ENCODE data around the gene ST3GAL5. TPM values are rescaled to one million over a fixed set of nuclear protein-coding genes. Genes with fewer than 3 reads are reported as not detected.

Gene ST3GAL5
- total RNA-seq, 4 donors from 2014 or later, result 30.9 to 37.4 (median 32.9) TPM

DNA sequence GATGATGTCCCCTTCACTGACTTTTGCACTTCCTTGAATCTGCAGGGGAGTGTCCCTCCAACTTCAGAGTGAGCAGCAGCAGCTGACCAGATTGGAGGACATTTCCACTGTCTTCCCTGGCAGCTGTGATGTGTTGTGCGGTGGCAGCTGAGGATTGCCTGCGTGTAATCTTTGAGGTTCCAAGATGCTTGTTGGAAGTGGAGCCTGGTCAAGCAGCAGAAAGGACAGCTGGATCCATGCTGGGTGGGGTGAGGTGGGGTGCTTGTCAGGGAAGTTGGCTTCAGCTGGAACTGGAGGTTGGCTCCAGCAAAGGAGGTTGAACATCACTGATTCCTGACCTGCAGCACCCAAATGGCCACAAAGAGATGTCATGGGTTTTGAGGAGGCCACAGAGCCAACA is 64.8 kb downstream of the ST3GAL5 start:
- no peaks in the 10 kb centered on the region for H3K27me3 ChIP-seq
- no peaks in the 10 kb centered on the region for H3K9me3 ChIP-seq
- H3K4me3 ChIP-seq, result no peak overlapping the region
- WGBS, 2 donors, result 50 to 66% methylated on average over 2 of the region's 2 CpGs
- TF ChIP-seq POLR2A (IDR thresholded peaks at IDR 0.05) (no peak), EP300 (IDR thresholded peaks at IDR 0.05) (no peak)
- TF ChIP-seq, protein P1, sequence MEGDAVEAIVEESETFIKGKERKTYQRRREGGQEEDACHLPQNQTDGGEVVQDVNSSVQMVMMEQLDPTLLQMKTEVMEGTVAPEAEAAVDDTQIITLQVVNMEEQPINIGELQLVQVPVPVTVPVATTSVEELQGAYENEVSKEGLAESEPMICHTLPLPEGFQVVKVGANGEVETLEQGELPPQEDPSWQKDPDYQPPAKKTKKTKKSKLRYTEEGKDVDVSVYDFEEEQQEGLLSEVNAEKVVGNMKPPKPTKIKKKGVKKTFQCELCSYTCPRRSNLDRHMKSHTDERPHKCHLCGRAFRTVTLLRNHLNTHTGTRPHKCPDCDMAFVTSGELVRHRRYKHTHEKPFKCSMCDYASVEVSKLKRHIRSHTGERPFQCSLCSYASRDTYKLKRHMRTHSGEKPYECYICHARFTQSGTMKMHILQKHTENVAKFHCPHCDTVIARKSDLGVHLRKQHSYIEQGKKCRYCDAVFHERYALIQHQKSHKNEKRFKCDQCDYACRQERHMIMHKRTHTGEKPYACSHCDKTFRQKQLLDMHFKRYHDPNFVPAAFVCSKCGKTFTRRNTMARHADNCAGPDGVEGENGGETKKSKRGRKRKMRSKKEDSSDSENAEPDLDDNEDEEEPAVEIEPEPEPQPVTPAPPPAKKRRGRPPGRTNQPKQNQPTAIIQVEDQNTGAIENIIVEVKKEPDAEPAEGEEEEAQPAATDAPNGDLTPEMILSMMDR (IDR thresholded peaks at IDR 0.05), result no peak
- DNase-seq (ENCODE audit: low spot score in 2 of 2), result no peak
- no peak overlapping the region for H3K27ac ChIP-seq
- no peaks in the 10 kb centered on the region for H3K36me3 ChIP-seq
- peaks cover 0 to 12% (median 2%) of the 10 kb centered on the region in 4 donors for H3K4me1 ChIP-seq

DNA sequence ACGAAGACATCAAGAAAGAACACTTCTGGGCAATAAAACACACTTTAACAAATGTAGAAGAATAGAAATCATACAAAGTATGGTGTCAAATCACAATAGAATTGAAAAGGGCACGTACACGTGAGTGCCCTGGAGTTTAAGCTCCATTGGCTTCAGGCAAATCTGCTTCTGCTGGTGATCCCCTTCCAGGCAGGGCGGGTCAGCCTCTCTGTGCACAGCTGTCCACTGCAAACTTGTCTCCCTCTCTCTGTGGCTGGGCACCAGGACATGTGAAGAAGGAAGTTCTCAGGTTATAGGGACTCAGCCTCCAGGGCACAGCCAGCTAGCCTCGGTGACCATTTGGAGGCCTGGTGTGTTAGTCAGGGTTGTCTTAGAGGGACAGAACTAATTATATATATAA is 66.0 kb downstream of the ST3GAL5 start:
- no peak overlapping the region for H3K4me3 ChIP-seq
- peaks cover 0 to 8% (median 2%) of the 10 kb centered on the region in 4 donors for H3K4me1 ChIP-seq
- H3K27me3 ChIP-seq, result no peaks in the 10 kb centered on the region
- TF ChIP-seq EP300 (IDR thresholded peaks at IDR 0.05) (no peak), POLR2A (IDR thresholded peaks at IDR 0.05) (no peak)
- TF ChIP-seq, protein P1 (IDR thresholded peaks at IDR 0.05), result no peak
- H3K27ac ChIP-seq, result no peak overlapping the region
- WGBS, 2 donors, result 81 to 86% methylated on average over 5 of the region's 5 CpGs
- H3K9me3 ChIP-seq, result no peaks in the 10 kb centered on the region
- H3K36me3 ChIP-seq, result no peaks in the 10 kb centered on the region
- no peak for DNase-seq (ENCODE audit: low spot score in 2 of 2)

DNA sequence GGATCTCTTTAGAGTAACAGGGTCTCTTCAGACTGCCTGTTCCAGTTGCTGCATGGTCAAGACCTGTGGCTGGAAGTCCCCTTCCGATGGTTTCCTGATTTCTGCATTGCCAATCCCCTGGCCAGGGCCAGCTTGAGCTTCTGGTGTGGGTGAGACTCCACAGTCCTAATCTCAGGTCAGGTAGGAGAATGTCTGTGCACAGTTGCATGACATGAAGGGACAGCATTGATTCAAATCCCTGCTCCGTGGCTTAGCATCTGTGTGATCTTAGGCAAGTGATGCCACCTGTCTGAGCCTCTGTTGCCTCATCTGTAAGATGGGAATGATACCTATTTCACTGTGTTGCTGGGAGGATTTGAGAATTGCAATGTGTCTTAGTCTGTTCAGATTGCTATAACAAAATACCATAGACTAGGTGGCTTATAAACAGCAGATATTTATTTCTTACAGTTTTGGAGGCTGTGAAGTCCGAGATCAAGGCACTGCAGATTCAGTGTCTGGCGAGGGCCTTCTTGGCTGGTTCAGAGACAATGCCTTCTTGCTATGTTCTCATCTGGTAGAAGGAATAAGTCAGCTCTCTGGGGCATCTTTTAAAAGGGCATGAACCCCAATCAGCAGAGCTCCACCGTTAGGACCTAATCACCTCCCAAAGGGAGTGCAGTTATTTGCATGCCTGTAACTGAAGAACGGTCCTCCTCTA is 68.8 kb downstream of the ST3GAL5 start:
- Histone ChIP-seq H3K27me3 (no peaks in the 10 kb centered on the region), H3K4me3 (no peak overlapping the region), H3K4me1 (no peaks in the 10 kb centered on the region), H3K9me3 (no peaks in the 10 kb centered on the region), H3K27ac (no peak overlapping the region), H3K36me3 (no peaks in the 10 kb centered on the region)
- TF ChIP-seq, protein P1 (IDR thresholded peaks at IDR 0.05), result no peak
- TF ChIP-seq EP300 (IDR thresholded peaks at IDR 0.05) (no peak), POLR2A (IDR thresholded peaks at IDR 0.05) (no peak)
- 60 to 75% methylated on average over 6 of the region's 6 CpGs for WGBS, 2 donors
- no peak for DNase-seq (ENCODE audit: low spot score in 2 of 2)

DNA sequence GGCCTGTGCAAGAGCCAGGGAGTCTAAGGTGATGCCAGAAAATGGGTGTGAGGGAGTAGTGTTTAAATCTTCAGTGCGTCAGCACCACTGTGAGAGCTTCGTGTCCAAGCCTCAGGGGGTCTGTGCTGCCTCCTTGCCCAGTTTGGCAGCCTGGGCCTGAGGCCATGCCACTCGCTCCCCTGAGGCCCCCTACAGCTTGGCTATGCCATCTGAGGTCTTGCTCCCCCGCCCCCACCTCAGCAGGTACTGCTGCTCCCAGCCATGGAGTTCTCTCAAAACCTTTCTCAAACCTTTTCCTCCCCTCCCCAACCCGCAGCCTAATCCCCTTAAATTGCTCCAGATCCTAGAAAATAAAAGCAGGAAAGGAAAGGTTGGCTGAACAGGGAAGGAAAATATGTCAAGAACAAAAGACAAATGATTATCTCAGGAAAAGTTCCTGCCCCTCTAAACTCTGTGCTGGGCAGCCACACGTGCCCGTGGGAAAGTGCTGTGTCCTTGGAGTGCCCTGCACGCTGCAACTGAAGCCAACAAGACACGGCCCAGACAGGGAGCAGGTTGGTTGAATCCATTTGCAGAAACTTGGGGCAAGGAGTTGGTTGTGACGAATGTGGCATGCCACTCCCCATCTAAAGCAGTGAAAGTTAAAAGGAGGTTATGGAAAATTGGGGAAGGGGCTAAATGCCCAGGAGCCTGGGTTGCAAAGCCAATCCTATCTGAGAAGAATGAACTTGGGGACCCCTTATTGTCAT is 73.8 kb downstream of the ST3GAL5 start:
- DNase-seq (ENCODE audit: low spot score in 2 of 2), result no peak
- H3K4me1 ChIP-seq, result peaks cover 0 to 40% (median 15%) of the 10 kb centered on the region in 4 donors
- TF ChIP-seq, protein P1 (IDR thresholded peaks at IDR 0.05), result no peak
- TF ChIP-seq EP300 (IDR thresholded peaks at IDR 0.05) (no peak), POLR2A (IDR thresholded peaks at IDR 0.05) (no peak)
- H3K27me3 ChIP-seq, result no peaks in the 10 kb centered on the region
- no peaks in the 10 kb centered on the region for H3K36me3 ChIP-seq
- H3K9me3 ChIP-seq, result no peaks in the 10 kb centered on the region
- H3K4me3 ChIP-seq, result no peak overlapping the region
- no peak overlapping the region for H3K27ac ChIP-seq
- 77% methylated on average over 10 of the region's 10 CpGs for WGBS, 2 donors
